ENCODE measurements around the gene COL17A1.

DNA sequence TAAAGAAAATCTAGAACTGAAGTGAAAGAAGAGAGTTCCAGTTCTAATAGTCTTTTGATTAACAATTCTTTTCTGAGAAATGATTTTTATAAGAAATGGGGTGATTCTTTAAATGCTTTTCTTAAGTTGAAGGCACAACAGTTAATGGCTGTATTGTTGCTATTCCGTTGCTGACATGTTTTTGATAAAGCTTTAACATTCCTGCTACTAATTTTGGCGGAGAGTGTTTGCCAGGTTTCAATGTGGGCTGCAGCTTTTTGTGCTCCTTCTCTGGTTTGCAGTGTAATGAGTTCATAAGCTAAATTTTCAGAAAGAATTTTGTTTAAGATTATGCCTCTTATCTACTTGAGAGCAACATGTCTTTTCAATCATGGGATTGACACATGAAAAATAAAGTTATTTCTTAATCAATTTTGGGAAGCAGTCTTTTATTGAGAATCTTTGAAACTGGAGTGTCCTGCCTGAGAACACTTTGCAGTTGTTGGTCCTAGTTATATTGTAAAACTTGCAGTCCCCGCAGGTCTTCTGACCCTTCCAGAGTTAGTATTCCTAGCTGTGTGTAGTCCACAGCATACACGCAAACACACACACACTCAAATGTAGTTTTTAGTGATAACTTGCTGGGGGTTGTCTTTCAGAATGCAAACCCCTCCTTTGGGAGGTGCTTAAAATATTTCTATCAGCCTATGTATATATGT, 56.7 kb downstream of the COL17A1 start:
- TF ChIP-seq GATA2 (IDR thresholded peaks at IDR 0.05; ENCODE audit: low read depth, low read length) (no peak), GATA3 (IDR thresholded peaks at IDR 0.05; ENCODE audit: low read depth, low read length) (no peak)
